HG03196 (cell line): ENCODE results near the gene GFRA1.
"Not testable (repeated sequence)": the region's sequence is repeated elsewhere in the genome, so short reads cannot be mapped to it uniquely, and the experiment has no call there.

Experiments
- ATAC-seq: cut with Tn5 transposase; IDR thresholded peaks from one replicate; pipeline ENCODE4 v1.9.1; 2021; ENCODE audit not compliant: unreplicated experiment

Gene GFRA1

DNA sequence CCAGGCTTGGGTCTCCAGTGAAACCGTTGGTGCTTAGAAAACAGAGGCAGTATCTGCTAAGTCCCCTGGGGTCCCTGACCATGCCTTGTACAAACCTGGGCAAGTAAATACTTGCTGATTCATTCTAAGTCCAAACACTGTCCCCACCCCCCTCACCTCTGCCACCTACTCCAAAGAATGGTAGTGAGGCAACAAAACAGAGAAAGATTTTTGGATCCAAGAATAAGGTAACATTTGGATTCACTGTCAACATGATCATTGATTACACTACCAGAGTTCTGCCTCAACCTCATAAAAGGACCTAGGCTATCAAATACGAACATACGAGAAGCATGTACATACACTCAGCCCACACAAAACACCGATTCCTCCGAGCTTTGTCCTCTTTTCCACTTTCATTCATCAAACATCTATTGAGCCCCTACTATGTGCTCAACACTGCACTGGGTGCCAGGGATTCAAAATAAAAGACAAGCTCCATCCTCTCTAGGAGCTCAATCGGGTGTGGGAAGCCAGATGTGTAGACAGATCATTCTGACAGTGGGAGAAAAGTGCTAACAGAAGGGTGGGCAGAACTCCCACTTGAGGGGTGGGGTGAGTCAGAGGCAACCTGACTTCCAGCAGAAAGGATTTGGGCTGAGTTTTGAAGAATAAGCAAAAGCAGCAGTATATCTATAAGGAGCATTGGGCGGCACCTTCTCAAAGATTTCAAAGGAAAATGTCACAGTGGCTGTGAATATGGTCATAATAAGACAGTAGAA lies 71.2 kb downstream of the GFRA1 start:
- no peak for ATAC-seq

- no peak for ATAC-seq
Observed at GRCh38 chr10:116201011-116201410, 72.0 kb downstream of the GFRA1 start.

GRCh38 chr10:116198676-116199035 lies 74.3 kb downstream of the GFRA1 start:
- no peak for ATAC-seq

DNA sequence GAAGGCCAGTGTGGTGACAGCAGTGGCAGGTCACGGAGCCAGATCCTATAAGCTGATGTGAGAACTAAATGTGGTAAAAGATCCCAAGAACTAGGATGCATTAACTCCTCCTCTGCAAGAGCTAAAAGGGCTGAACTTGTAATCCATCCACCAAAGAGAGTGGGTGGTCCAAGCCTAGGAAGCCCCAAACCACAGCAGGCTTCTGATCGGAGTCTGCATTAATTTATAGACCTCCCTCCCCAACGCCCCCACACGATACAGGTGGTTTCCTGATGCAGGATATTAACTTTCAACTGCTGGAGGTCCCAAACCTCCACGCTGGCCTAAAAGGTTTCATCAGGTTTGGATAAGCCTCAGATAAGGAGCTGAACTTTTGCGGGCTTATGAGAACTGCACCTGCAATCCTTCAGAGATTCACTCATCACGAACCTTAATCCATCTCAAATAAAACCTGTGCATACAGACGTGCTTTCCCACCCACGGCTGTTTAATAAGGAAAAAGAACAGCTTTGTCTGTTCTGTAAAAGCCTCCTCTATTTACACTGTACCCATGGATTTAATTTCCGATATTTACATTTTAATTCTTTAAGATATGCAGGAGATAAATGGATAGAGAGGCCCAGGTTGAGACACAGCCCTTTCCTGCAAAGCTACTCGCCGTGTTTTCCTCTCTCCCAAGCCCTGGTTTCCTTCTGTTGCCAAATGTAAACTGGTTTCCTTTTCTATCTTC lies 74.9 kb downstream of the GFRA1 start:
- ATAC-seq = no peak

DNA sequence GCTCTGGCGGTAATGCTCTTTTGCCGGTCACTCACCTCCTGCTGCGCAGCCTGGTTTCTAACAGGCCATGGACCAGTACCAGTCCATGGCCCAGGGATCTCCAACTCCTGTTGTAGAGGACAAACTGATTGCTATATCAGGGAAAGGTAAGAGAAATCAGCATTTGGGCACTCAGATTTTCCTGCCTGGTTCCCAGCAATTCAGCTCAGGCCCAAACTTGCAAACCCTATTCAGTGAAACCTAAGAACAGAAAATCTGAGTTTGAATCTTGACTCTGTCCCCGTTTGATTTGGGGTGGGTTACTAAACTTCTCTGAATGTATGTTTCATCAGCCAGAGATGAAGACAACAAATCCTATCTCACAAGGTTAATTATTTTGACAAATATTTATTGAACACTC lies 77.4 kb downstream of the GFRA1 start:
- ATAC-seq = no peak

DNA sequence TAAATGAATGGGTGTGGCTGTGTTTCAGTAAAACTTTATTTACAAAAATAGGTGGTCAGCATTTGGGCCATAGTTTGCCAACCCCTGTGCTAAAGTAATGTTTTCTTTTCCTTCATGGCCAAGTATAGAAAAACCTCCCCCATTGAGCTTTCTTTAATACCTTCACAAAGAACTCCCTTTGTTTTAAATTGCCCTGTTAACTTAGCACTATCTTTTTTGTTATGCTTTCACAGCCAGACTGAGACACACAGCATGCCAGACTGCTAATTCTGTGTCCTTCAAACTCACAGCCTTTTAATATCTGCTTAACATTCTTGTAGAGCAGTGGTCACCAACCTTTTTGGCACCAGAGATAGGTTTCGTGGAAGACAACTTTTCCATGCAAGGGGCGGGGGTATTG lies 78.0 kb downstream of the GFRA1 start:
- no peak for ATAC-seq

- ATAC-seq = no peak
Observed at GRCh38 chr10:116194061-116194460, 78.9 kb downstream of the GFRA1 start.

- ATAC-seq = no peak
Observed at GRCh38 chr10:116190883-116191282, 82.1 kb downstream of the GFRA1 start.

DNA sequence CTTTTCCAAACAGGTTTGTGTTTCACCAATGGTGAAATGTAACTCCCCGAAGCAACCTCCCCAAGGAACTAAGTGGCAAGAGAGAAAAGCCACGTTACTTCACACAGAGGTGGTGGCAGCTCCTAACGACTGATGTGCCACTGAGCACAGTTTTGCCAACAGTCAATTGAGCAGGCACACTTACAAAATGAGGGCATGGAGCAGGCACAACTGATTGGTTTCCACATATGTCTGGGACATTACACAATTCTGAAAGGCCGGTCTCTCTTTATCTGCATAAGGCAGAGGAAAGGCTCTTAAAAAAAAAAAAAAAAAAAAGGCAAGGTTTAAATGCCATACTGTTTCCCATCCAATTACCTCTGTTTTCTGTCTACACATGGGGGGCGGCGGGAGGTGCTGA lies 86.7 kb downstream of the GFRA1 start:
- ATAC-seq = no peak

GRCh38 chr10:116185199-116185867 lies 87.7 kb downstream of the GFRA1 start:
- no peak for ATAC-seq

DNA sequence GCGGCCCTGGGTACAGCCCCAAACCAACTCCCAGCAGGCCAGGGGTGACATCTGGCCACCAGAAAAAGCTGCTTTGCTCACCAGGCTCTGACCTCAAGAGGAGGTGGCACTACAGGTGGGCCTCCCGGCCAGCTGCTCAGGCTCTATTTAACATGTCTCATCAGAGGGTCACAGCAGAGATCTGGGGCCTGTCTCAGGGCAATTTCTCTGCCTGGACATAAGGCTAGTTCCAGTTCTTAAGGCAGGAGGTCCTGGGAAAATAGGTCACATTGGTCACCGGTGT lies 88.6 kb downstream of the GFRA1 start:
- no peak for ATAC-seq

- ATAC-seq = no peak
Observed at GRCh38 chr10:116183733-116184511, 89.1 kb downstream of the GFRA1 start.

GRCh38 chr10:116182426-116182825 lies 90.6 kb downstream of the GFRA1 start:
- ATAC-seq = no peak

GRCh38 chr10:116178086-116178605 lies 94.9 kb downstream of the GFRA1 start:
- no peak for ATAC-seq

DNA sequence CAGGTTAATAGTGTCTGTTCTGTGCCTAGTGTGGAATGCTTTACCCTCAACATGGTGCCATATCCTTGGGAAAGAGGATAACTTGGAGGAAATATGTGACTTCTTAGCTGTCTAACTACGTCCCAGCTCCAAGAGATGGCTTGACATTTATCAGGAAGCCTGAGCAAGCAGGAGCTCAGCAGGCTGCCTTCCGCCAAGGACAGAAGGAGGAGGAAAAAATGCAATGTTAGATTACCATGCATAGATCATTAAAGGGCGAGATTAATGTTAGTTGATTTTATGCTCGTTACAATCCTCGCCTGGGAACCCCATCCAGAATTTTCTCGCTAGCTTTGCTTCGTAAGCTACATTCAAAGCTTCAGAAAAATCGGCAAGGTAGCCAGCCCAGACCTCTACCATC lies 97.8 kb downstream of the GFRA1 start:
- no peak for ATAC-seq

GRCh38 chr10:116171505-116171904 lies 101.5 kb downstream of the GFRA1 start:
- ATAC-seq = no peak

GRCh38 chr10:116170815-116171250 lies 102.2 kb downstream of the GFRA1 start:
- ATAC-seq = no peak

DNA sequence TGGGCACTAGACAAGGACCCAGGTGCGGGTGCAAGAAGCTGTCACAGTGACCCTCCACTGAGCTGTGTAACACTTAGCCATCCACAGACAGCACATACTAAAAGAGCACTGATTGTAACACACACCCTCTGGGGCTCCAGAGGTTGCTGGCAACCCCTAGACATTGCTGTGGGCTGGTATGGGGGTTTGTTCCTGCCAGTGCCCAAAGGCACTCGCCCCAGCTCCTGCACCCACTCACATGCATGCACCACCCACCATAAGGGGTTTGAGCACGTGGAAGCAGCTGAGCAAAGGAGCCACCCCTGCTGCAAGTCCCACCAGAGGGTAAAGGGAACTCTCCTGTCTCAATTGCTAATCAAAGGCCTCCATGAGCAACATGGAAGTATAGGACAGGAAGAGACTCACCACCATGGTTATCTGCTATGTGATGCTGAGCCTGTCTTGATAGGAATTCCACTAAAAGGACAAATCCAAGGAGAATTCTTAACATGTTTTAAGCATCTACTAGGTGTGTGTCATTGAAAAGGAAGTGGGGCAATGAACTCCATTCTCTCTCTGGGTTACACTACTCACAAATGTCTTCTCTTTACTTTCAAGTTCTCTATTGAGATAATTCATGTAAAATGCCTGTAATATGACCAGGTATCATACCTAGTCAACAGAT lies 103.1 kb downstream of the GFRA1 start:
- ATAC-seq = no peak

DNA sequence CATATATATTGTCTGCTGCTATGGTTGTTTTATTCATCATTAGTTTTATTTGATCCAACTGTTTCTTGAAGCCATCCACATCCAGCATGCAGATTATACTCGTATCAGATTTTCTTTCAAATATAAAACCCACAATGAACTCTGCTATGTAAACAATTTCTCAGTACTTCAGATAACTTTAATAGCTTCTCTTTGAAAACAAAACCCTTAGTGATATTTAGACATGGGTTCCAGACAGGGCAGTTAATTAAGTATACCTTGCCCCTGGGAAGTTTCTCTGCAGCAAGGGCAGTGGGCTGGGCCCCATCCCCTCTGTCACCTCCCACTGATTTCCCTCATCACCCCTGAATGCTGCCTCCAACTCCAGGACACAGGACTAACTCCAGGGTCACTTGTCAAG lies 104.3 kb downstream of the GFRA1 start:
- no peak for ATAC-seq

GRCh38 chr10:116168329-116168728 lies 104.7 kb downstream of the GFRA1 start:
- ATAC-seq = no peak

DNA sequence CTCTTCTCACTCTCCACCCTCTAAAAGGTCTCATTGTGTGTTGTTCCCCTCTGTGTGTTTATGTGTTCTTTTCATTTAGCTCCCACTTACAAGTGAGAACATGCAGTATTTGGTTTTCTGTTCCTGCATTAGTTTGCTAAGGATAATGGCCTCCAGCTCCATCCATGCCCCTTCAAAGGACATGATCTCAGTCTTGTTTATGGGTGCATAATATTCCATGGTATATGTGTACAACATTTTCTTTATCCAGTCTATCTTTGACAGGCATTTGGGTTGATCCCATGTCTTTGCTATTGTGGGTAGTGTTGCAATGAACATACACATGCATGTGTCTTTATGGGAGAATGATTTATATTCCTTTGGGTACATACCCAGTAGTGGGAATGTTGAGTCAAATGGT lies 107.1 kb downstream of the GFRA1 start:
- ATAC-seq = not testable (repeated sequence)
